Right kidney (tissue), 9 donors: ENCODE measurements around the gene JPH4.

Source experiments
- DNase-seq: peaks from one replicate; pipeline ENCODE4 v3.0.0-alpha.2; 2016
- long read RNA-seq, 8 donors: transcript quantifications; one replicate each; lab custom pipeline, GENCODE V29; 2026

JPH4 gene
- long read RNA-seq, donor 1, result 0 reads
- long read RNA-seq, donor 2, full-length matches to known transcripts, result 1 of 1 reads
- long read RNA-seq, donor 2, partial matches to known transcripts, result 0 of 1 reads
- long read RNA-seq, donor 2, other reads (novel, unspliced or antisense), result 0 of 1 reads
- long read RNA-seq, donor 3, full-length matches to known transcripts, result 2 of 2 reads
- long read RNA-seq, donor 3, partial matches to known transcripts, result 0 of 2 reads
- long read RNA-seq, donor 3, other reads (novel, unspliced or antisense), result 0 of 2 reads
- long read RNA-seq, donor 4, full-length matches to known transcripts, result 1 of 7 reads
- long read RNA-seq, donor 4, partial matches to known transcripts, result 6 of 7 reads
- long read RNA-seq, donor 4, other reads (novel, unspliced or antisense), result 0 of 7 reads
- long read RNA-seq, donor 5, full-length matches to known transcripts, result 1 of 6 reads
- long read RNA-seq, donor 5, partial matches to known transcripts, result 5 of 6 reads
- long read RNA-seq, donor 5, other reads (novel, unspliced or antisense), result 0 of 6 reads
- long read RNA-seq, donor 6, full-length matches to known transcripts, result 1 of 1 reads
- long read RNA-seq, donor 6, partial matches to known transcripts, result 0 of 1 reads
- long read RNA-seq, donor 6, other reads (novel, unspliced or antisense), result 0 of 1 reads
- long read RNA-seq, donor 7, result 0 reads
- long read RNA-seq, donor 8, full-length matches to known transcripts, result 3 of 8 reads
- long read RNA-seq, donor 8, partial matches to known transcripts, result 5 of 8 reads
- long read RNA-seq, donor 8, other reads (novel, unspliced or antisense), result 0 of 8 reads

- DNase-seq, result peak; percentile 62
Observed at GRCh38 chr14:23578560-23579310, at the start of gene JPH4. TSS of gene JPH4 (minus strand) at chr14:23578790. CDS start at chr14:23577453, 1,337 bp downstream.

- no peak for DNase-seq
Observed at GRCh38 chr14:23627961-23628360, 49.4 kb upstream of the JPH4 start.

GRCh38 chr14:23626946-23627345, 48.4 kb upstream of the JPH4 start:
- DNase-seq, result no peak

- DNase-seq, result no peak
Observed at GRCh38 chr14:23624830-23625404, 46.3 kb upstream of the JPH4 start.

GRCh38 chr14:23623962-23624361, 45.4 kb upstream of the JPH4 start:
- no peak for DNase-seq

GRCh38 chr14:23622990-23623389, 44.4 kb upstream of the JPH4 start:
- no peak for DNase-seq

- DNase-seq, result no peak
Observed at GRCh38 chr14:23621932-23622730, 43.5 kb upstream of the JPH4 start.

- DNase-seq, result no peak
Observed at GRCh38 chr14:23621204-23621931, 42.8 kb upstream of the JPH4 start.

GRCh38 chr14:23620177-23620702, 41.6 kb upstream of the JPH4 start:
- DNase-seq, result no peak

- no peak for DNase-seq
Observed at GRCh38 chr14:23618415-23618988, 39.9 kb upstream of the JPH4 start.

- no peak for DNase-seq
Observed at GRCh38 chr14:23617539-23617938, 38.9 kb upstream of the JPH4 start.

- DNase-seq, result no peak
Observed at GRCh38 chr14:23615856-23616255, 37.3 kb upstream of the JPH4 start.

GRCh38 chr14:23614395-23614828, 35.8 kb upstream of the JPH4 start:
- DNase-seq, result no peak

GRCh38 chr14:23613242-23614070, 34.9 kb upstream of the JPH4 start:
- DNase-seq, result no peak

- no peak for DNase-seq
Observed at GRCh38 chr14:23612802-23613201, 34.2 kb upstream of the JPH4 start.

GRCh38 chr14:23612354-23612732, 33.8 kb upstream of the JPH4 start:
- DNase-seq, result no peak

GRCh38 chr14:23610815-23611289, 32.3 kb upstream of the JPH4 start:
- no peak for DNase-seq

- DNase-seq, result no peak
Observed at GRCh38 chr14:23610090-23610814, 31.7 kb upstream of the JPH4 start.
